GM18909 (cell line): ENCODE data around the gene CAPN10.

Source experiments
- ATAC-seq: cut with Tn5 transposase; IDR thresholded peaks from one replicate; pipeline ENCODE4 v1.9.1; 2021; ENCODE audit warnings: mild to moderate bottlenecking; ENCODE audit not compliant: unreplicated experiment, poor library complexity

The CAPN10 gene

GRCh38 chr2:240646900-240647502 lies 60.5 kb downstream of the CAPN10 start:
- no peak for ATAC-seq

GRCh38 chr2:240647503-240648154 lies 61.1 kb downstream of the CAPN10 start:
- ATAC-seq = no peak

- ATAC-seq = no peak
Measured at GRCh38 chr2:240648155-240648649, 61.7 kb downstream of the CAPN10 start.
